Epithelial cell of proximal tubule (primary cell): ENCODE measurements around the gene DUSP23. TPM values are rescaled to one million over a fixed set of nuclear protein-coding genes. Genes with fewer than 3 reads are reported as not detected.

ENCODE experiments used
- DNase-seq: peaks from one replicate; pipeline ENCODE4 v3.0.0-alpha.2; 2011; ENCODE audit warnings: low read depth
- H3K4me3 ChIP-seq: 2 replicates; pipeline ENCODE4 v1.5.1; 2011; ENCODE audit warnings: low read depth, mild to moderate bottlenecking, low read length
- total RNA-seq: library from RNA; depleted of rRNA; stranded (reverse); fragments of >200 nt; gene quantifications from 2 replicates; pipeline ENCODE4 v1.2.3, GENCODE V29; 2015
- TF ChIP-seq, protein P1 (sequence below): conservative IDR thresholded peaks from 2 replicates; pipeline ENCODE4 v1.5.1; 2012; ENCODE audit warnings: low read depth, mild to moderate bottlenecking, low read length

DUSP23 gene
- total RNA-seq, 1 donor from 2014 or later: 83.5 TPM

DNA sequence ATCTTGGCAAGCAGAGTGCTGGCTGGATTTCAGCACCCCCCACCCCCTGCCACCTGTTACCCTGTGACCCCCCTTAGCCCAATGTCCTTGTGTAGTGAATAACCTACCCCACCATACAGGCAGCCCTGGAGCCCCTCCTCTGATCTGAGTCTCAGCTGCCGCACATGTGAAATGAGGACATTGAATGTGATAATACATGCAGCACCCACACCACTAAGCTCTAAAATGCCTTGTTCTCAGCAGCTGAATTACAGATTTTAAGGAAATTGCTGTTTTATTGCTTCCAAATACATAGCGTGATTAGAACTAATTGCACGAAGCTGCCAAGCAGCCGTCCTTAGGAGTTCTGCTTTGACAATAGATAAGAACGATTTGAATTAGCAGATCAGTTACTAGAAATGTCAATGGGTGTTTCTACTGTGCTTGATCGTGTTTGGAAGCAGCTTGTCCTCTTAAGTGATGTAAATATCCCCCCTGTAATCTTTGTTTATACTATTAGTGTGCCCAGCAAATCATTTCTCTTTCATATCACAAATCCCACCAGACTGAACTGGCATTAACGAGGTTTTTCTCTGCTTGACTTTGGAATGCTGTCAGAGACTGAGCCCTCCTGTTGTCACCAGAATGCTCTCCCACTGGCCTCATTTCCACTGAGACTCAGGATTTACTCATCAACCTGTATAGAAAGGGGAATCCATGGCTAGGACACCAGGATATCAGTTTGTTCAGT lies 50.8 kb downstream of the DUSP23 start:
- no peak for DNase-seq
- no peak overlapping the region for H3K4me3 ChIP-seq
- TF ChIP-seq, protein P1, sequence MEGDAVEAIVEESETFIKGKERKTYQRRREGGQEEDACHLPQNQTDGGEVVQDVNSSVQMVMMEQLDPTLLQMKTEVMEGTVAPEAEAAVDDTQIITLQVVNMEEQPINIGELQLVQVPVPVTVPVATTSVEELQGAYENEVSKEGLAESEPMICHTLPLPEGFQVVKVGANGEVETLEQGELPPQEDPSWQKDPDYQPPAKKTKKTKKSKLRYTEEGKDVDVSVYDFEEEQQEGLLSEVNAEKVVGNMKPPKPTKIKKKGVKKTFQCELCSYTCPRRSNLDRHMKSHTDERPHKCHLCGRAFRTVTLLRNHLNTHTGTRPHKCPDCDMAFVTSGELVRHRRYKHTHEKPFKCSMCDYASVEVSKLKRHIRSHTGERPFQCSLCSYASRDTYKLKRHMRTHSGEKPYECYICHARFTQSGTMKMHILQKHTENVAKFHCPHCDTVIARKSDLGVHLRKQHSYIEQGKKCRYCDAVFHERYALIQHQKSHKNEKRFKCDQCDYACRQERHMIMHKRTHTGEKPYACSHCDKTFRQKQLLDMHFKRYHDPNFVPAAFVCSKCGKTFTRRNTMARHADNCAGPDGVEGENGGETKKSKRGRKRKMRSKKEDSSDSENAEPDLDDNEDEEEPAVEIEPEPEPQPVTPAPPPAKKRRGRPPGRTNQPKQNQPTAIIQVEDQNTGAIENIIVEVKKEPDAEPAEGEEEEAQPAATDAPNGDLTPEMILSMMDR: no peak

Other genes starting within 250 kb of the DUSP23 start
- not detected in 2 replicates for gene OR10J5, start 245.0 kb upstream of the DUSP23 start, total RNA-seq
- not detected in 2 replicates for gene APCS, start 193.1 kb upstream of the DUSP23 start, total RNA-seq
- not detected in 2 replicates for gene CRP, start 66.4 kb upstream of the DUSP23 start, total RNA-seq
- not detected in 2 replicates for gene FCRL6, start 21.4 kb downstream of the DUSP23 start, total RNA-seq
- gene SLAMF8, start 45.9 kb downstream of the DUSP23 start, total RNA-seq: not detected in 2 replicates
- gene VSIG8, start 81.7 kb downstream of the DUSP23 start, total RNA-seq: not detected in 2 replicates
- 0.46 and 0.65 TPM in 2 replicates for gene CFAP45, start 119.2 kb downstream of the DUSP23 start, total RNA-seq
- gene TAGLN2, start 144.5 kb downstream of the DUSP23 start, total RNA-seq: 584 and 1,256 TPM in 2 replicates
- gene IGSF9, start 164.7 kb downstream of the DUSP23 start, total RNA-seq: 1.4 and 2.0 TPM in 2 replicates
- gene SLAMF9, start 173.3 kb downstream of the DUSP23 start, total RNA-seq: not detected in 2 replicates